HEK293 (cell line): ENCODE data around the gene PRPF38B.

Experiments used
- CTCF ChIP-seq: fragments of 450-650 bp; formaldehyde crosslinking; IDR thresholded peaks from 2 replicates; pipeline ENCODE4 v1.5.1; 2016; ENCODE audit warnings: missing biosample characterization, missing genetic modification characterization
- SETDB1 ChIP-seq: IDR thresholded peaks from one replicate; pipeline ENCODE4 v1.6.1; 2017; ENCODE audit warnings: mild to moderate bottlenecking, low read length, moderate library complexity, mixed read lengths; ENCODE audit not compliant: insufficient read length
- TCF7L2 ChIP-seq: IDR thresholded peaks from 2 replicates; pipeline ENCODE4 v1.6.1; 2011; ENCODE audit warnings: low read depth, mild to moderate bottlenecking, inconsistent platforms, low read length, moderate library complexity, borderline replicate concordance
- TSHZ1 ChIP-seq: fragments of 450-650 bp; formaldehyde crosslinking; IDR thresholded peaks from 2 replicates; pipeline ENCODE4 v1.5.1; 2016; ENCODE audit warnings: missing biosample characterization, missing genetic modification characterization, borderline replicate concordance
- ZBTB11 ChIP-seq: fragments of 450-650 bp; formaldehyde crosslinking; conservative IDR thresholded peaks from 2 replicates; pipeline ENCODE4 v1.5.1; 2016; ENCODE audit warnings: low read depth, missing biosample characterization, missing genetic modification characterization
- ZBTB49 ChIP-seq: fragments of 450-650 bp; formaldehyde crosslinking; IDR thresholded peaks from 2 replicates; pipeline ENCODE4 v1.5.1; 2016; ENCODE audit warnings: missing biosample characterization, missing genetic modification characterization, low read depth
- ZNF121 ChIP-seq: fragments of 450-650 bp; formaldehyde crosslinking; IDR thresholded peaks from 2 replicates; pipeline ENCODE4 v1.5.1; 2016; ENCODE audit warnings: missing biosample characterization, missing genetic modification characterization
- ZNF2 ChIP-seq: fragments of 450-650 bp; formaldehyde crosslinking; IDR thresholded peaks from 2 replicates; pipeline ENCODE4 v1.5.1; 2016; ENCODE audit warnings: missing biosample characterization, missing genetic modification characterization

- no peak for TF ChIP-seq CTCF (tag by site-specific recombination)
- no peak for TF ChIP-seq ZBTB49 (tag by site-specific recombination)
- no peak for TF ChIP-seq ZNF121 (tag by site-specific recombination)
- TF ChIP-seq TSHZ1: no peak
- TF ChIP-seq ZBTB11 (tag by site-specific recombination): no peak
- TF ChIP-seq SETDB1: no peak
- TF ChIP-seq TCF7L2: no peak
- TF ChIP-seq ZNF2 (tag by site-specific recombination): no peak
Observed at GRCh38 chr1:108716437-108717230, 24.5 kb downstream of the PRPF38B start.
